Heart right ventricle (tissue), 16 donors: ENCODE measurements around the gene GJC1. TPM values are rescaled to one million over a fixed set of nuclear protein-coding genes. Genes with fewer than 3 reads are reported as not detected.
A peak's percentile ranks its signal among the peaks of the same experiment; 100 is the strongest.

ENCODE experiments used
- ATAC-seq, 8 donors: fragments of 200-7000 bp; cut with Tn5 transposase; one replicate each; pipeline ENCODE4 v1.9.1; 2020; ENCODE audit warnings: mild to moderate bottlenecking in 8 of 8, moderate library complexity in 8 of 8, moderate number of reproducible peaks in 1 of 8
- DNase-seq, 2 donors: peaks; one replicate each; pipeline ENCODE4 v3.0.0-alpha.2; 2020
- H3K27ac ChIP-seq, 10 donors: fragments of 200-600 bp; sonication (generic) in 2 of 10; one replicate each; pipeline versions ENCODE4 v1.5.0 to v1.8.0; 2020 to 2022; ENCODE audit warnings: mild to moderate bottlenecking in 3 of 10
- H3K27me3 ChIP-seq, 7 donors: fragments of 200-600 bp; one replicate each; pipeline ENCODE4 v1.8.0; 2021 to 2022; ENCODE audit warnings: mild to moderate bottlenecking in 2 of 7
- H3K36me3 ChIP-seq, 9 donors: fragments of 200-600 bp; sonication (generic) in 1 of 9; one replicate each; pipeline versions ENCODE4 v1.5.0 to v1.8.0; 2020 to 2022; ENCODE audit warnings: mild to moderate bottlenecking in 2 of 9
- H3K4me1 ChIP-seq, 9 donors: fragments of 200-600 bp; sonication (generic) in 1 of 9; one replicate each; pipeline versions ENCODE4 v1.5.0 to v1.8.0; 2020 to 2022; ENCODE audit warnings: mild to moderate bottlenecking in 4 of 9
- H3K4me3 ChIP-seq, 10 donors: fragments of 200-600 bp; sonication (generic) in 2 of 10; one replicate each; pipeline versions ENCODE4 v1.5.0 to v1.8.0; 2020 to 2022; ENCODE audit warnings: mild to moderate bottlenecking in 7 of 10, moderate library complexity in 2 of 10
- H3K9me3 ChIP-seq, 11 donors: fragments of 200-600 bp in 10 of 11; sonication (generic) in 2 of 11; one replicate each; pipeline versions ENCODE4 v1.5.0 to v1.8.0; 2013 to 2022; ENCODE audit warnings: mild to moderate bottlenecking in 2 of 11, control low read depth in 1 of 11, moderate library complexity in 1 of 11
- CTCF ChIP-seq, 9 donors: fragments of 200-600 bp; sonication (generic) in 2 of 9; IDR thresholded peaks; one replicate each; pipeline versions ENCODE4 v1.5.0 to v1.8.0; 2021 to 2022; ENCODE audit warnings: antibody characterized with exemption in 9 of 9, mild to moderate bottlenecking in 5 of 9, moderate library complexity in 1 of 9
- WGBS, 2 donors: extraction: QIAGEN DNeasy Blood & Tissue Kit; methylation state at CpG; one replicate each; pipeline ENCODE4 v1.1.7; 2013; ENCODE audit warnings: inconsistent platforms in 1 of 2; 5-methylcytosine and 5-hydroxymethylcytosine counted together
- intact Hi-C, 10 donors: fragments of 100-400 bp; cut with DNase I; formaldehyde crosslinking; loops; one replicate each; pipeline versions ENCODE4 v1.11.1 to v1.14.2; 2022
- polyA plus RNA-seq, 2 donors: library from polyadenylated mRNA; stranded (reverse); fragments of 200-250 nt; gene quantifications; one replicate each; pipeline ENCODE4 v1.2.3, GENCODE V29; 2013
- total RNA-seq, 10 donors: library from RNA; stranded (reverse); fragmentation: NEBNext Ultra II Directional in 3 of 10; extraction: Animal tissue kit (Norgen Biotek cat#: 25700) in 3 of 10; gene quantifications; one replicate each; pipeline versions ENCODE4 v1.2.1 to v1.2.4, GENCODE V29; 2021 to 2023
- donor health status: Arrhythmogenic right ventricular cardiomyopathy.
- donor health status: ischemic (EF 13 %, LVEDD 7.1; RV severe dilation, severe dysfunction).
- donor health status: healthy with polysubstance abuse.
- donor health status: DM: no; HTN: yes; CAD: no.
- donor health status: DM: no; HTN: no; CAD: no.
- donor health status: ischemic (EF 25% LVEDD 6.9; RV normal size, moderate dysfunction).
- donor health status: ischemic (EF 25% LVEDD 5.7; RV mildly dilated, moderate dysfunction).
- donor health status: healthy.
- donor health status: DM: yes; HTN: yes; CAD: no.
- donor health status: Ischemic cardiomyopathy.
- donor health status: ischemic (EF 35%, LVEDD 5.7; RV mildly dilated, moderate dysfunction).
- donor health status: nonischemic (EF 11% LVEDD 7.7; RV severe dilation, severe dysfunction).
- donor health status: DM: yes; HTN: yes; CAD: no.
- donor health status: PGD.
- donor health status: ischemic (EF 29% LVEDD 5.4; RV normal size, mild dysfunction).
- donor health status: nonischemic (EF 23%, LVEDD 6.1; RV moderate dilation, normal function).

GJC1 gene
- total and polyA plus RNA-seq, 12 donors = 10.9 to 41.5 (median 20.1) TPM

- no peaks in the 10 kb centered on the region for H3K9me3 ChIP-seq
- no peaks in the 10 kb centered on the region for H3K36me3 ChIP-seq
- peaks cover 0 to 4% (median 0%) of the 10 kb centered on the region in 9 donors for H3K4me1 ChIP-seq
- intact Hi-C loops = loop anchor here in 1 of 10 donors (10.0 kb wide), 1 partner anchor 416 kb away; no protein-coding TSS in a partner anchor
- peaks cover 0 to 14% (median 0%) of the 10 kb centered on the region in 7 donors for H3K27me3 ChIP-seq
- 85 to 88% methylated on average over 11 of the region's 11 CpGs for WGBS, 2 donors
- TF ChIP-seq CTCF (IDR thresholded peaks at IDR 0.05) = no peak
- DNase-seq (no peak), ATAC-seq (no peak)
- H3K4me3 ChIP-seq = no peak overlapping the region
- no peak overlapping the region for H3K27ac ChIP-seq
These were observed 61.5 kb downstream of the GJC1 start for GRCh38 chr17:44768505-44769142.

- WGBS, 2 donors = 48 to 65% methylated on average over 4 of the region's 4 CpGs
- no peaks in the 10 kb centered on the region for H3K36me3 ChIP-seq
- ATAC-seq (no peak), DNase-seq (no peak)
- H3K4me3 ChIP-seq = no peak overlapping the region
- intact Hi-C loops = loop anchor here in 1 of 10 donors (10.0 kb wide), 1 partner anchor 417 kb away; no protein-coding TSS in a partner anchor
- peaks cover 0 to 3% (median 0%) of the 10 kb centered on the region in 7 donors for H3K27me3 ChIP-seq
- no peak for TF ChIP-seq CTCF (IDR thresholded peaks at IDR 0.05)
- H3K9me3 ChIP-seq = no peaks in the 10 kb centered on the region
- H3K27ac ChIP-seq = no peak overlapping the region
- peaks cover 0 to 4% (median 0%) of the 10 kb centered on the region in 9 donors for H3K4me1 ChIP-seq
These were observed 62.6 kb downstream of the GJC1 start for GRCh38 chr17:44767493-44767892.

- WGBS, 2 donors = 49 to 51% methylated on average over 8 of the region's 8 CpGs
- Histone ChIP-seq H3K4me3 (no peak overlapping the region), H3K9me3 (no peaks in the 10 kb centered on the region), H3K36me3 (no peaks in the 10 kb centered on the region), H3K27me3 (peaks cover 0 to 8% (median 2%) of the 10 kb centered on the region in 7 donors), H3K4me1 (peaks cover 0 to 3% (median 0%) of the 10 kb centered on the region in 9 donors), H3K27ac (no peak overlapping the region)
- DNase-seq (no peak), ATAC-seq (peak in 3 of 8 donors; percentile 12 to 23 (median 15))
- intact Hi-C loops = loop anchor here in 1 of 10 donors (10.0 kb wide), 1 partner anchor 418 kb away; no protein-coding TSS in a partner anchor
- no peak for TF ChIP-seq CTCF (IDR thresholded peaks at IDR 0.05)
These were observed 63.6 kb downstream of the GJC1 start for GRCh38 chr17:44766409-44767038.

- Histone ChIP-seq H3K27ac (no peak overlapping the region), H3K4me1 (no peaks in the 10 kb centered on the region), H3K9me3 (no peaks in the 10 kb centered on the region), H3K4me3 (no peak overlapping the region), H3K36me3 (no peaks in the 10 kb centered on the region), H3K27me3 (peaks cover 0 to 14% (median 8%) of the 10 kb centered on the region in 7 donors)
- intact Hi-C loops = loop anchor here in 1 of 10 donors (10.0 kb wide), 1 partner anchor 419 kb away; no protein-coding TSS in a partner anchor
- WGBS, 2 donors = 71% methylated on average over 11 of the region's 11 CpGs
- no peak for TF ChIP-seq CTCF (IDR thresholded peaks at IDR 0.05)
- ATAC-seq = no peak
- DNase-seq = no peak
These were observed 64.1 kb downstream of the GJC1 start for GRCh38 chr17:44765965-44766364.
